ENCODE data around the gene SNRNP48.

Gene SNRNP48

GRCh38 chr6:7640607-7641577 lies 50.9 kb downstream of the SNRNP48 start:
- DNase-seq (ENCODE audit: low read depth, low spot score): peak; percentile 53

GRCh38 chr6:7642791-7643190 lies 52.8 kb downstream of the SNRNP48 start:
- no peak for DNase-seq (ENCODE audit: low read depth, low spot score)

- no peak for DNase-seq (ENCODE audit: low read depth, low spot score)
Observed at GRCh38 chr6:7644417-7644816, 54.4 kb downstream of the SNRNP48 start.

- no peak for DNase-seq (ENCODE audit: low read depth, low spot score)
Observed at GRCh38 chr6:7646394-7646793, 56.4 kb downstream of the SNRNP48 start.

- no peak for DNase-seq (ENCODE audit: low read depth, low spot score)
Observed at GRCh38 chr6:7647504-7647903, 57.5 kb downstream of the SNRNP48 start.

GRCh38 chr6:7649037-7649810 lies 59.2 kb downstream of the SNRNP48 start:
- DNase-seq (ENCODE audit: low read depth, low spot score): no peak

- no peak for DNase-seq (ENCODE audit: low read depth, low spot score)
Observed at GRCh38 chr6:7650878-7651277, 60.9 kb downstream of the SNRNP48 start.

- no peak for DNase-seq (ENCODE audit: low read depth, low spot score)
Observed at GRCh38 chr6:7652957-7653356, 63.0 kb downstream of the SNRNP48 start.

GRCh38 chr6:7656355-7656754 lies 66.4 kb downstream of the SNRNP48 start:
- no peak for DNase-seq (ENCODE audit: low read depth, low spot score)

GRCh38 chr6:7658543-7658942 lies 68.5 kb downstream of the SNRNP48 start:
- no peak for DNase-seq (ENCODE audit: low read depth, low spot score)

- DNase-seq (ENCODE audit: low read depth, low spot score): no peak
Observed at GRCh38 chr6:7661364-7661763, 71.4 kb downstream of the SNRNP48 start.

All from ELF-1 (cell line).